Astrocyte of the cerebellum (primary cell): ENCODE measurements around the gene EDEM1.

ENCODE experiments used
- DNase-seq: peaks from one replicate; pipeline ENCODE4 v3.0.0-alpha.2; 2011; ENCODE audit warnings: low read depth
- H3K4me3 ChIP-seq: 2 replicates; pipeline ENCODE4 v1.5.1; 2011; ENCODE audit warnings: mild to moderate bottlenecking, low read depth, low read length, moderate library complexity
- CTCF ChIP-seq: IDR thresholded peaks from 2 replicates; pipeline ENCODE4 v1.5.1; 2012; ENCODE audit warnings: low read length, low read depth, moderate library complexity, mild to moderate bottlenecking; ENCODE audit errors: missing control alignments
- in situ Hi-C: cut with HindIII; loops from 2 replicates; pipeline ENCODE4 v1.10.0; 2017; ENCODE audit warnings: low sequenced_read_pairs

EDEM1 gene

GRCh38 chr3:5160321-5160720 lies 27.2 kb upstream of the EDEM1 start:
- H3K4me3 ChIP-seq, result no peak overlapping the region
- in situ Hi-C loops, result no loop called here
- no peak for TF ChIP-seq CTCF
- DNase-seq, result no peak

- no peak overlapping the region for H3K4me3 ChIP-seq
- DNase-seq, result no peak
- no peak for TF ChIP-seq CTCF
- in situ Hi-C loops, result no loop called here
These were observed 26.3 kb upstream of the EDEM1 start for GRCh38 chr3:5160940-5161858.

- no peak for TF ChIP-seq CTCF
- peak; percentile 79 for DNase-seq
These were observed 25.4 kb upstream of the EDEM1 start for GRCh38 chr3:5162102-5162501.

GRCh38 chr3:5165698-5166097 lies 21.8 kb upstream of the EDEM1 start:
- no peak for TF ChIP-seq CTCF
- no peak overlapping the region for H3K4me3 ChIP-seq
- no peak for DNase-seq
- in situ Hi-C loops, result loop anchor here (5.0 kb wide), 1 partner anchor 453 kb away; no protein-coding TSS in a partner anchor

More at GRCh38 chr3:5162102-5162501, 25.4 kb upstream of the EDEM1 start:
- in situ Hi-C loops, result no loop called here
- no peak overlapping the region for H3K4me3 ChIP-seq

GRCh38 chr3:5166846-5167245 lies 20.7 kb upstream of the EDEM1 start:
- TF ChIP-seq CTCF, result no peak

GRCh38 chr3:5168110-5168509 lies 19.4 kb upstream of the EDEM1 start:
- H3K4me3 ChIP-seq, result no peak overlapping the region
- in situ Hi-C loops, result loop anchor here (5.0 kb wide), 1 partner anchor 456 kb away; no protein-coding TSS in a partner anchor
- no peak for TF ChIP-seq CTCF
- DNase-seq, result no peak

More at GRCh38 chr3:5166846-5167245, 20.7 kb upstream of the EDEM1 start:
- H3K4me3 ChIP-seq, result no peak overlapping the region
- in situ Hi-C loops, result loop anchor here (5.0 kb wide), 1 partner anchor 455 kb away; no protein-coding TSS in a partner anchor
- no peak for DNase-seq
